ENCODE results near the gene ACSL1. TPM values are rescaled to one million over a fixed set of nuclear protein-coding genes. Genes with fewer than 3 reads are reported as not detected.

Gene ACSL1
- total and polyA plus RNA-seq, 9 of the 15 experiments (the other 6 are each of a cell fraction or from before 2014, with no cell fraction given): 6.7 to 24.1 (median 15.0) TPM

GRCh38 chr4:184719407-184719806 lies 106.4 kb downstream of the ACSL1 start (continued):
- TF ChIP-seq ATF7 (IDR thresholded peaks at IDR 0.05) (no peak), TOE1 (IDR thresholded peaks at IDR 0.05; ENCODE audit: borderline replicate concordance) (no peak), TOE1 (CRISPR knock-in tag; IDR thresholded peaks at IDR 0.05; ENCODE audit: borderline replicate concordance, low read depth) (no peak), SIRT6 (IDR thresholded peaks at IDR 0.05; ENCODE audit: low read depth, low read length) (no peak), ATF4 (CRISPR knock-in tag; IDR thresholded peaks at IDR 0.05) (no peak), KHSRP (IDR thresholded peaks at IDR 0.05) (no peak)
- TF ChIP-seq, protein P1, sequence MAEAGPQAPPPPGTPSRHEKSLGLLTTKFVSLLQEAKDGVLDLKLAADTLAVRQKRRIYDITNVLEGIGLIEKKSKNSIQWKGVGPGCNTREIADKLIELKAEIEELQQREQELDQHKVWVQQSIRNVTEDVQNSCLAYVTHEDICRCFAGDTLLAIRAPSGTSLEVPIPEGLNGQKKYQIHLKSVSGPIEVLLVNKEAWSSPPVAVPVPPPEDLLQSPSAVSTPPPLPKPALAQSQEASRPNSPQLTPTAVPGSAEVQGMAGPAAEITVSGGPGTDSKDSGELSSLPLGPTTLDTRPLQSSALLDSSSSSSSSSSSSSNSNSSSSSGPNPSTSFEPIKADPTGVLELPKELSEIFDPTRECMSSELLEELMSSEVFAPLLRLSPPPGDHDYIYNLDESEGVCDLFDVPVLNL (CRISPR knock-in tag; IDR thresholded peaks at IDR 0.05; ENCODE audit: low read depth): no peak

DNA sequence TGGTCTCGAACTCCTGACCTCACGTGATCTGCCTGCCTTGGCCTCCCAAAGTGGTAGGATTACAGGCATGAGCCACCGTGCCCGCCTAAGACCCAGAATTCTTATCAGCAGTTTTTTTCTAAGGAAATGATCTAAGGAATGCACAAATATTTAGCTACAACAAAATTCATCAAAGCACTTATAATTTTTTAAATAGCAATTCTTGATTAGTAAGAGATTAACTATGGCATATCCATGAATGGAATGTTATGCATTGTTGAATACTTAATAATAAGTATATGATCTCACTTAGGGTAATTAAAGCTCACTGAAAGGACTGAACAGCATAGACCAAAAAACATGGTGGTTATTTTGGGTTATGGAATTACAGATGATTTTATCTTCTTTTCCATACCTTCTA lies 110.2 kb downstream of the ACSL1 start:
- Histone ChIP-seq H4K20me1 (replicated peaks; ENCODE audit: control insufficient read depth, insufficient read depth, low read length) (no peaks in the 10 kb centered on the region; the same call in 1 of the 2 replicates), H3K4me3 (no peak overlapping the region), H3K9me3 (replicated peaks; ENCODE audit: control insufficient read depth, insufficient read depth, low read depth, low read length) (no peaks in the 10 kb centered on the region), H3K9me1 (ENCODE audit: control insufficient read depth, insufficient read depth, low read length) (no peaks in the 10 kb centered on the region), H3K79me2 (ENCODE audit: control insufficient read depth, insufficient read depth, low read length) (peaks cover 17% of the 10 kb centered on the region), H3K9ac (ENCODE audit: insufficient read depth in 1 of 2, low read depth in 2 of 2, low read length in 2 of 2) (no peak overlapping the region), H3K27me3 (ENCODE audit: control insufficient read depth in 2 of 2, insufficient read depth in 2 of 2, low read length in 2 of 2) (no peaks in the 10 kb centered on the region), H3K27ac (ENCODE audit: extremely low read depth, low read depth, low read length) (no peak overlapping the region), H3K4me2 (ENCODE audit: insufficient read depth, low read length) (no peak overlapping the region), H2AFZ (ENCODE audit: low read depth, low read length) (no peak overlapping the region), H3K36me3 (ENCODE audit: control insufficient read depth, insufficient read depth, low read length) (peaks cover 96% of the 10 kb centered on the region), H3K4me1 (replicated peaks in 1 of 2; ENCODE audit: control insufficient read depth in 2 of 2, insufficient read depth in 2 of 2, low read length in 2 of 2) (no peaks in the 10 kb centered on the region)
- no peak for DNase-seq (ENCODE audit: extremely low read depth in 1 of 4, low spot score in 3 of 4)
- BruUV-seq (replicated peaks): no TSS peak
- in situ Hi-C loops (cut with MboI): no loop called here
- POLR2A ChIA-PET: interaction anchor here (1.0 to 1.6 kb wide), 4 partner anchors 9 to 19 kb away, joined by 3 to 5 read pairs (median 4); partner anchors contain the start of gene CENPU
- no peak for FAIRE-seq
- 93% methylated on average over 4 of the region's 4 CpGs for WGBS (ENCODE audit: insufficient coverage, low coverage, missing lambda C conversion rate)
- intact Hi-C loops (cut with micrococcal nuclease): no loop called here
- CTCF ChIA-PET (ENCODE audit: low intra/inter-chr PET ratio): no interaction called here
- no peak for TF ChIP-seq SMARCB1 (IDR thresholded peaks at IDR 0.05; ENCODE audit: insufficient read length, low read depth)
- no peak for TF ChIP-seq PATZ1 (CRISPR knock-in tag; IDR thresholded peaks at IDR 0.05; ENCODE audit: borderline replicate concordance)
- TF ChIP-seq SMARCA4 (IDR thresholded peaks at IDR 0.05): no peak
- no peak for TF ChIP-seq SPI1 (IDR thresholded peaks at IDR 0.05; ENCODE audit: borderline replicate concordance, low read depth, low read length)
- no peak for TF ChIP-seq MTA3 (IDR thresholded peaks at IDR 0.05; ENCODE audit: borderline replicate concordance)
- TF ChIP-seq, protein P2, sequence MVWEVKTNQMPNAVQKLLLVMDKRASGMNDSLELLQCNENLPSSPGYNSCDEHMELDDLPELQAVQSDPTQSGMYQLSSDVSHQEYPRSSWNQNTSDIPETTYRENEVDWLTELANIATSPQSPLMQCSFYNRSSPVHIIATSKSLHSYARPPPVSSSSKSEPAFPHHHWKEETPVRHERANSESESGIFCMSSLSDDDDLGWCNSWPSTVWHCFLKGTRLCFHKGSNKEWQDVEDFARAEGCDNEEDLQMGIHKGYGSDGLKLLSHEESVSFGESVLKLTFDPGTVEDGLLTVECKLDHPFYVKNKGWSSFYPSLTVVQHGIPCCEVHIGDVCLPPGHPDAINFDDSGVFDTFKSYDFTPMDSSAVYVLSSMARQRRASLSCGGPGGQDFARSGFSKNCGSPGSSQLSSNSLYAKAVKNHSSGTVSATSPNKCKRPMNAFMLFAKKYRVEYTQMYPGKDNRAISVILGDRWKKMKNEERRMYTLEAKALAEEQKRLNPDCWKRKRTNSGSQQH (CRISPR knock-in tag; IDR thresholded peaks at IDR 0.05): no peak
- no peak for TF ChIP-seq TCF3 (CRISPR knock-in tag; IDR thresholded peaks at IDR 0.05)
- ATAC-seq: no peak

All from K562 (cell line).